C4-2B (cell line): Measurements from ENCODE around the gene SNU13.
"Not testable (repeated sequence)": the region's sequence is repeated elsewhere in the genome, so short reads cannot be mapped to it uniquely, and the experiment has no call there.

Experiments
- CTCF ChIP-seq: fragments of 450-650 bp; conservative IDR thresholded peaks from 2 replicates; pipeline ENCODE4 v1.5.1; 2017; ENCODE audit warnings: mild to moderate bottlenecking
- ZFX ChIP-seq: fragments of 450-650 bp; IDR thresholded peaks from 2 replicates; pipeline ENCODE4 v1.6.1; 2017

GRCh38 chr22:41733241-41733640 is 44.6 kb upstream of the SNU13 start:
- not testable (repeated sequence) for TF ChIP-seq CTCF, ZFX
